Endothelial cell of umbilical vein (primary cell): ENCODE measurements around the gene WNT4. TPM values are rescaled to one million over a fixed set of nuclear protein-coding genes. Genes with fewer than 3 reads are reported as not detected.

Source experiments
- BruUV-seq: library from RNA; stranded (reverse); fragments of 400-500 nt; replicated peaks from 2 replicates; lab custom pipeline; 2021; lab: Mats Ljungman, UMichigan
- CTCF ChIA-PET: fragments of 300-600, 350-600 bp; sonication (Branson Sonifier 250); formaldehyde crosslinking; loops from one replicate; lab custom pipeline; 2021; ENCODE audit warnings: antibody characterized with exemption, inconsistent platforms; lab: Charles Lee
- POLR2A ChIA-PET: fragments of 300-600, 350-600 bp; sonication (Branson Sonifier 250); formaldehyde crosslinking; loops from one replicate; lab custom pipeline; 2021; ENCODE audit warnings: antibody characterized with exemption, inconsistent platforms; lab: Charles Lee
- DNase-seq: peaks from one replicate; pipeline ENCODE4 v3.0.0-alpha.2; 2011; ENCODE audit warnings: low read depth, low spot score
- FAIRE-seq: peaks from 2 replicates; lab custom pipeline; 2011; peaks lifted over from hg19 to GRCh38; lab: Jason Lieb, UNC
- H2AFZ ChIP-seq: 2 replicates; pipeline ENCODE4 v1.6.0; 2012; ENCODE audit warnings: low read depth, low read length, control low read depth, inconsistent platforms
- H3K27ac ChIP-seq: 2 replicates; pipeline ENCODE4 v1.5.1; 2011; ENCODE audit warnings: low read depth, mild to moderate bottlenecking, control low read depth, low read length, moderate library complexity; ENCODE audit not compliant: insufficient read depth
- H3K27me3 ChIP-seq, 2 experiments: 2 replicates each; pipeline versions ENCODE4 v1.6.0 to v1.6.1; 2011; ENCODE audit warnings: low read length in 2 of 2, mixed read lengths in 1 of 2; ENCODE audit not compliant: control insufficient read depth in 2 of 2, insufficient read depth in 2 of 2
- H3K36me3 ChIP-seq, 2 experiments: 2 replicates in 1 of 2; 3 replicates in 1 of 2; pipeline ENCODE4 v1.5.1; 2011; ENCODE audit warnings: low read length in 2 of 2, mild to moderate bottlenecking in 1 of 2, moderate library complexity in 1 of 2; ENCODE audit not compliant: control insufficient read depth in 2 of 2, insufficient read depth in 2 of 2; ENCODE audit errors: extremely low read depth in 1 of 2
- H3K4me1 ChIP-seq: 3 replicates; pipeline ENCODE4 v1.5.1; 2011; ENCODE audit warnings: mild to moderate bottlenecking, low read length; ENCODE audit not compliant: control insufficient read depth, insufficient read depth; ENCODE audit errors: extremely low read depth
- H3K4me2 ChIP-seq: 2 replicates; pipeline ENCODE4 v1.6.1; 2011; ENCODE audit warnings: low read length, control low read depth, mixed read lengths; ENCODE audit not compliant: insufficient read depth
- H3K4me3 ChIP-seq, 3 experiments: fragments of 200-600 bp in 1 of 3; sonication (generic), shearing (Covaris generic) in 1 of 3; replicated peaks in 1 of 3; 2 replicates each; pipeline ENCODE4 v1.5.1; 2011 to 2016; ENCODE audit warnings: control low read depth in 3 of 3, low read length in 3 of 3, mild to moderate bottlenecking in 2 of 3, inconsistent platforms in 1 of 3, low read depth in 1 of 3, moderate library complexity in 1 of 3; ENCODE audit not compliant: insufficient read depth in 1 of 3
- H3K79me2 ChIP-seq: 2 replicates; pipeline ENCODE4 v1.6.0; 2012; ENCODE audit warnings: low read length, inconsistent platforms; ENCODE audit not compliant: control insufficient read depth, insufficient read depth
- H3K9ac ChIP-seq: replicated peaks from 2 replicates; pipeline ENCODE3; 2011; ENCODE audit warnings: low read length, control low read depth; ENCODE audit not compliant: insufficient read depth; ENCODE audit errors: extremely low read depth
- H3K9me1 ChIP-seq: replicated peaks from 3 replicates; pipeline ENCODE4 v1.6.0; 2011; ENCODE audit warnings: mild to moderate bottlenecking, low read length; ENCODE audit not compliant: control insufficient read depth, insufficient read depth; ENCODE audit errors: extremely low read depth
- H3K9me3 ChIP-seq: replicated peaks from 2 replicates; pipeline ENCODE4 v1.5.1; 2012; ENCODE audit warnings: low read length, inconsistent platforms; ENCODE audit not compliant: control insufficient read depth, insufficient read depth
- H4K20me1 ChIP-seq: replicated peaks from 2 replicates; pipeline ENCODE3; 2011; ENCODE audit warnings: mild to moderate bottlenecking, low read length; ENCODE audit not compliant: control insufficient read depth, insufficient read depth; ENCODE audit errors: extremely low read depth
- EZH2 ChIP-seq: IDR thresholded peaks from 2 replicates; pipeline ENCODE4 v1.6.1; 2012; ENCODE audit warnings: borderline replicate concordance, low read depth, mild to moderate bottlenecking, moderate library complexity, low read length, inconsistent platforms; ENCODE audit not compliant: severe bottlenecking
- FOS ChIP-seq: IDR thresholded peaks from 2 replicates; pipeline ENCODE4 v1.6.1; 2011; ENCODE audit warnings: mild to moderate bottlenecking, low read length, moderate library complexity, borderline replicate concordance; ENCODE audit not compliant: insufficient read depth
- GATA2 ChIP-seq: IDR thresholded peaks from 2 replicates; pipeline ENCODE4 v1.7.0; 2011; ENCODE audit warnings: low read depth, mild to moderate bottlenecking, moderate library complexity, mixed read lengths, low read length; ENCODE audit not compliant: insufficient read length, insufficient read depth
- JUN ChIP-seq: IDR thresholded peaks from 2 replicates; pipeline ENCODE4 v1.6.1; 2011; ENCODE audit warnings: borderline replicate concordance, low read depth; ENCODE audit not compliant: insufficient read length, insufficient read depth
- MYC ChIP-seq: IDR thresholded peaks from one replicate; pipeline ENCODE4 v1.6.1; 2011; ENCODE audit warnings: mild to moderate bottlenecking, low read depth, low read length
- POLR2A ChIP-seq: IDR thresholded peaks from 2 replicates; pipeline ENCODE4 v1.6.1; 2012; ENCODE audit warnings: low read depth, mild to moderate bottlenecking, control low read depth, low read length
- POLR2AphosphoS5 ChIP-seq: IDR thresholded peaks from 2 replicates; pipeline ENCODE4 v1.6.1; 2012; ENCODE audit warnings: low read depth, mild to moderate bottlenecking, control low read depth, low read length, moderate library complexity; ENCODE audit not compliant: insufficient read depth
- dilution Hi-C: fragments of 300-500 bp; cut with MboI; formaldehyde crosslinking; loops from one replicate; pipeline ENCODE4 v1.15.0; 2019; ENCODE audit warnings: low sequenced_read_pairs; ENCODE audit not compliant: extremely low pct_ligation_motif_present
- intact Hi-C: fragments of 100-400 bp; cut with micrococcal nuclease; formaldehyde crosslinking; loops from one replicate; pipeline ENCODE4 v1.10.0; 2022
- polyA plus RNA-seq, 4 experiments: library from polyadenylated mRNA; depleted of rRNA in 3 of 4; stranded (reverse) in 3 of 4; unstranded in 1 of 4; fragments of >200 nt; gene quantifications; 2 replicates each; pipeline versions ENCODE4 v1.2.1 to v1.2.3, GENCODE V29; 2011 to 2012; ENCODE audit warnings: missing spikeins in 1 of 4
- total RNA-seq: library from RNA; stranded (reverse); gene quantifications from 2 replicates; pipeline ENCODE4 v1.2.3, GENCODE V29; 2021
- TF ChIP-seq, protein P1 (sequence below): IDR thresholded peaks from 2 replicates; pipeline ENCODE4 v1.6.1; 2011; ENCODE audit not compliant: insufficient read depth, insufficient read length
- TF ChIP-seq, protein P2 (sequence below), 2 donors: IDR thresholded peaks; 1 replicate in 1 of 2; 2 replicates in 1 of 2; pipeline ENCODE4 v1.5.1; 2011; ENCODE audit warnings: low read length in 2 of 2, mild to moderate bottlenecking in 2 of 2, moderate library complexity in 2 of 2, control low read depth in 1 of 2, inconsistent platforms in 1 of 2, low read depth in 1 of 2; ENCODE audit not compliant: insufficient read depth in 1 of 2; ENCODE audit errors: extremely low read depth in 1 of 2

Gene WNT4
- total and polyA plus RNA-seq, 2 donors (not counting 3 experiments of a cell fraction or from before 2014, with no cell fraction given) = 0.06 TPM; not detected in 1

- POLR2A ChIA-PET = no interaction called here
- intact Hi-C loops (no loop called here), dilution Hi-C loops (no loop called here)
- no peak overlapping the region for H3K27ac ChIP-seq
- H3K9ac ChIP-seq = no peak overlapping the region
- H3K4me1 ChIP-seq = peaks cover 7% of the 10 kb centered on the region
- no peaks in the 10 kb centered on the region for H3K36me3 ChIP-seq
- H3K9me3 ChIP-seq = no peaks in the 10 kb centered on the region
- BruUV-seq = no TSS peak
- no peak overlapping the region for H2AFZ ChIP-seq
- TF ChIP-seq EZH2 (no peak), JUN (no peak), POLR2AphosphoS5 (no peak)
- TF ChIP-seq, protein P1, sequence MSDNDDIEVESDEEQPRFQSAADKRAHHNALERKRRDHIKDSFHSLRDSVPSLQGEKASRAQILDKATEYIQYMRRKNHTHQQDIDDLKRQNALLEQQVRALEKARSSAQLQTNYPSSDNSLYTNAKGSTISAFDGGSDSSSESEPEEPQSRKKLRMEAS = no peak
- CTCF ChIA-PET = interaction anchor here (1.0 kb wide), 1 partner anchor 11 kb away, joined by 3 read pairs; no protein-coding TSS in a partner anchor
- no peak for FAIRE-seq
- H3K27me3 ChIP-seq = no peaks in the 10 kb centered on the region
- H3K9me1 ChIP-seq = no peaks in the 10 kb centered on the region
- no peaks in the 10 kb centered on the region for H3K79me2 ChIP-seq
- no peaks in the 10 kb centered on the region for H4K20me1 ChIP-seq
- no peak for DNase-seq
- H3K4me3 ChIP-seq = no peak overlapping the region
- H3K4me2 ChIP-seq = no peak overlapping the region
Measured at GRCh38 chr1:22126531-22126930, 16.4 kb downstream of the WNT4 start.

- dilution Hi-C loops = no loop called here
- no peak for FAIRE-seq
Measured at GRCh38 chr1:22124592-22125229, 18.2 kb downstream of the WNT4 start.

More at GRCh38 chr1:22124592-22125229, 18.2 kb downstream of the WNT4 start:
- Histone ChIP-seq H3K27me3 (no peaks in the 10 kb centered on the region), H3K9me3 (no peaks in the 10 kb centered on the region), H3K4me3 (no peak overlapping the region), H3K36me3 (peaks cover 0 to 8% of the 10 kb centered on the region in 2 experiments), H3K79me2 (no peaks in the 10 kb centered on the region), H2AFZ (no peak overlapping the region), H3K27ac (no peak overlapping the region), H3K4me1 (peaks cover 7% of the 10 kb centered on the region), H3K9me1 (no peaks in the 10 kb centered on the region), H4K20me1 (no peaks in the 10 kb centered on the region), H3K9ac (no peak overlapping the region), H3K4me2 (no peak overlapping the region)
- TF ChIP-seq POLR2A (no peak), POLR2AphosphoS5 (no peak), GATA2 (no peak), MYC (no peak), EZH2 (no peak), JUN (no peak), FOS (no peak)
- TF ChIP-seq, protein P2, sequence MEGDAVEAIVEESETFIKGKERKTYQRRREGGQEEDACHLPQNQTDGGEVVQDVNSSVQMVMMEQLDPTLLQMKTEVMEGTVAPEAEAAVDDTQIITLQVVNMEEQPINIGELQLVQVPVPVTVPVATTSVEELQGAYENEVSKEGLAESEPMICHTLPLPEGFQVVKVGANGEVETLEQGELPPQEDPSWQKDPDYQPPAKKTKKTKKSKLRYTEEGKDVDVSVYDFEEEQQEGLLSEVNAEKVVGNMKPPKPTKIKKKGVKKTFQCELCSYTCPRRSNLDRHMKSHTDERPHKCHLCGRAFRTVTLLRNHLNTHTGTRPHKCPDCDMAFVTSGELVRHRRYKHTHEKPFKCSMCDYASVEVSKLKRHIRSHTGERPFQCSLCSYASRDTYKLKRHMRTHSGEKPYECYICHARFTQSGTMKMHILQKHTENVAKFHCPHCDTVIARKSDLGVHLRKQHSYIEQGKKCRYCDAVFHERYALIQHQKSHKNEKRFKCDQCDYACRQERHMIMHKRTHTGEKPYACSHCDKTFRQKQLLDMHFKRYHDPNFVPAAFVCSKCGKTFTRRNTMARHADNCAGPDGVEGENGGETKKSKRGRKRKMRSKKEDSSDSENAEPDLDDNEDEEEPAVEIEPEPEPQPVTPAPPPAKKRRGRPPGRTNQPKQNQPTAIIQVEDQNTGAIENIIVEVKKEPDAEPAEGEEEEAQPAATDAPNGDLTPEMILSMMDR (IDR thresholded peaks at IDR 0.05; ENCODE audit: extremely low read depth in 1 of 2, insufficient read depth in 1 of 2, low read depth in 1 of 2, low read length in 2 of 2) = no peak
- TF ChIP-seq, protein P1 = no peak
- intact Hi-C loops = no loop called here
- BruUV-seq = no TSS peak
- no peak for DNase-seq
- POLR2A ChIA-PET = no interaction called here
- CTCF ChIA-PET = interaction anchor here (4.1 kb wide), 1 partner anchor 7 kb away, joined by 24 read pairs; no protein-coding TSS in a partner anchor
